HG02610 (cell line): Measurements from ENCODE around the gene DNASE2.
"Not testable (repeated sequence)": the region's sequence is repeated elsewhere in the genome, so short reads cannot be mapped to it uniquely, and the experiment has no call there.

Experiments used
- ATAC-seq: cut with Tn5 transposase; IDR thresholded peaks from one replicate; pipeline ENCODE4 v1.9.1; 2021; ENCODE audit warnings: mild to moderate bottlenecking, moderate library complexity; ENCODE audit not compliant: unreplicated experiment

Gene DNASE2, protein sequence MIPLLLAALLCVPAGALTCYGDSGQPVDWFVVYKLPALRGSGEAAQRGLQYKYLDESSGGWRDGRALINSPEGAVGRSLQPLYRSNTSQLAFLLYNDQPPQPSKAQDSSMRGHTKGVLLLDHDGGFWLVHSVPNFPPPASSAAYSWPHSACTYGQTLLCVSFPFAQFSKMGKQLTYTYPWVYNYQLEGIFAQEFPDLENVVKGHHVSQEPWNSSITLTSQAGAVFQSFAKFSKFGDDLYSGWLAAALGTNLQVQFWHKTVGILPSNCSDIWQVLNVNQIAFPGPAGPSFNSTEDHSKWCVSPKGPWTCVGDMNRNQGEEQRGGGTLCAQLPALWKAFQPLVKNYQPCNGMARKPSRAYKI

GRCh38 chr19:12881172-12881808 lies at the start of gene DNASE2:
TSS of gene DNASE2 (minus strand) at chr19:12881449. CDS start at chr19:12881375, 74 bp downstream.
- ATAC-seq: peak; percentile 79

DNA sequence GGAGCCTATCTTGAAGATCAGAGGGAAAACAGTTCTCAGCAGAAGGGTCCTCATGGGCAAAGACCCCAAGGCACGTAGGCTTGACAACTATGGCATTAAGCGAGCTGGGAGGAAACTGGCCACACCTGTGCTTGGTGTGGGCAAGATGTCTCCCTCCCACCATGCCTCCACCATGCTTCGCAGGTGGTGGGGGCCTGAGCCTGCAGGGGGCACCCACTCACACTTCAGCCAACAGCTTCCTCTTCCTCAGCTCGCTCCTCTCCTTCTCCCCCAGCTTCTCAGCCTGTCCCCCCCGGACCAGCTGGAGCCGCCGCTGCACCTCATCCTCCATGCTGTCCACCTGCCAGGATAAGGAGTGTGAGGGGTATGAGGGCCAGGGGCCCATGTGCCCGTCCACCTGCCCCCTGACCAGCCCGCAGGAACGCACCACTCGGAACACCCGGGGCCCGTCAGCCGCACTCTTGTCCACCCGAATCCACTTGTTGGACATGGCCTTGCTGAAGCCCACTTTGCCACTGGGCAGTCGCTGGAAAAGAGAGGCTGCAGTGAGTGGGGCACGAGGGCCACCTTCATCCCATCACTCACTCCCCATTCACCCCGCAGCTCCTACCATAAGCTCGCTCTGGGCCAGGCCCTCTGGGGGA lies 48.9 kb upstream of the DNASE2 start:
- ATAC-seq: no peak

DNA sequence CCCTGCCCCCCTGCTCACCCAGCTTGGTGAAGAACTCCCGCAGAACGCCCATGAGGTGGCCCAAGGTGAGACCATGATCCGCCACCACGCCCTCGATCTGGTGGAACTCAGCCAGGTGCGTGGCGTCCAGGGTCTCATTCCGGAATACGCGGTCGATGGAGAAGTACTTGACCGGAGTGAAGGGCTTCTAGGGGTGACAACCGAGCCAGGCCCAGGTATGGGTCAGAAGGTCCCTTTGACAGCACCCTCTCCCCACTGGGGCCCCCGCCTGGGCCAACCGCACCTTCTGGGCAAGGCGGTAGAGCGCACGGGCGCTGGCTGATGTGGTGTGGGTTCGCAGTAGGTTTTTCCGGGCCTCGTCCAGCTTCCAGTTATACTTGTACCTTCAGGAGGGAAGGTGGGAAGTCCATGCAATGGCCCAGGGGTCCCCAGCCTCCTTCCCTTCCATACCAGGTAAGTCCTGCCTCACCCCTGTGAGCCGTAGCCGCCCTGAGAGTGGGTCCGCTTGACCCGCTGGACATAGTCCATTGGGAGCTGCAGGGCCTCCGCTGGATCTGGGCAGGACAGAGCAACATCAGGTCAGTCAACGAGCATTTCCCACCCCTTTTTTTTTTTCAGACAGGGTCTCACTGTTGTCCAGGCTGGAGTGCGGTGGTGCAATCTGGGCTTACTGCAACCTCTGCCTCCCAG lies 43.5 kb upstream of the DNASE2 start:
- no peak for ATAC-seq

DNA sequence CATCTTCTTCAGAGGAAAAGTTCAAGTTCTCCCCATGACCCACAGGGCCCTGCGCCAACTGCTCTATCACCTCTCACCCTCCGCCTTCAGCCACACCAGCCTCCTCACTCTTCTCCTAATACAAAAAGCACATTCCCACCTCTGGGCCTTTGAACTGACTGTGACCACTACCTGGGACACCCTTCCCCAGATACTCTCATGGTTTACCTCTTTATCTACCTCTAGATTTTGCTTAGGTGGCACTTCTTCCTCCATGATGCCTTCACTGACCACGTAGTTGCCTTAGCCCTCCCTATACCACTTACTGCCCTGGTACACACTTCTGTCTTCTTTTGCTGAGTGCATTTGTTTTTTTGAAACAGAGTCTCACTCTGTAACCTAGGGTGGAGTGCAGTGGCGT lies 41.7 kb upstream of the DNASE2 start:
- ATAC-seq: no peak

GRCh38 chr19:12921047-12921446 lies 39.8 kb upstream of the DNASE2 start:
- no peak for ATAC-seq

DNA sequence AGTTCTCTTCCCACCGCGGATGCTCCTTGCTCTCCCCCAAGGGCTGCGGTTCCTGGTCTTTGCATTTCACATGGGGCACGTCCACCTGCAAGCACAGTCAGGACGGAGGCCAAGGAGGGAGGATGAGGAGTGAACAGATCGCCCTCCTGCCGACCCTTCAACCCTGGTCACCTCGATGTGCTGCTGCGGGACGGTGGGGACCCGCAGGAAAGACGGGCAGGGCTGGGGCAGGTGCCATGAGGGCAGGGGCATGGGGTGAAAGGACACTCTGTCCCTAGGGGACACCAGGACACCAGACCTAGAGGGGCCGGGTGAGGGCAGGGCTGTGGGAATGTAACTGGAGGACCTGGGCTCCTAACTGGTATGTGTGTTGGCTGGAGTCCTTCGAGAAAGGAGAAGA lies 37.0 kb upstream of the DNASE2 start:
- ATAC-seq: no peak

GRCh38 chr19:12915860-12916259 lies 34.6 kb upstream of the DNASE2 start:
- ATAC-seq: not testable (repeated sequence)

DNA sequence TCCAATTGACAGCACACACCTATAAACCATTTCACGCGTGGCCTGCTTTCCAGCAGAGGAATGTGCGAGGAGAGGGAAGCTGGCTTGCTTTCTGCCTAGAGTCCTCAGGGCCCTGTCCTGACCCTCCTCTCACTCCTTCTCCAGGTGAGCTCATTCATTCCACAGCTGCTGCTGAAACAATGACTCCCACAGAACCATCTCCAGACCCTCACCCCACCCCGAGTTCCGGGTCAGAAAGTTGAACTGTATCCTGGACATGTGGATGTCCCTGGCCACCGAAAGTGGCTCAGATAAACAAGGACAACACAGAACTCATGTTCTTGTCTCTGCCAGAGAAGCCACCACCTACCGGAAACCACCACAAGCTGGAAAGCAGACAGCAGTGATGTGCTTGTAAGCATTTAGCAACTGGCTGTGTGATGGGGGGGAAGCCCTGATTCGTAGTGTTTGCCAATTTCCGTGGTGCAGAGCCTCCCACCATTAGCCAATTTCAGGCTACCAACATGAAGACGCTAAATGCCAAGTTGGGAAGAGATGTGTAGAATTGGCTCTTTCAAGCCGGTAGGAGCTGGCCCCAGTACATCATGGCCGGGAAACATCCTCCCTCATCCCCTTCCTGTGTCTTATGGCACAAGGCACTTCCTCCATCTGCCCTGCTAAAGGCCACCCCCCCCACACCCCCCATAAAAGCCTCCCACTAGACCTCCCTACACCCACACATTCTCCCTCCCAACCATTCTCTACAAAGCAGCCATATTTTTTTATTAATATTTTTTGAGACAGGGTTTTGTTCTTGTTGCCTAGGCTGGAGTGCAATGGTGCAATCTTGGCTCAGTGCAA lies 32.8 kb upstream of the DNASE2 start:
- ATAC-seq: no peak

DNA sequence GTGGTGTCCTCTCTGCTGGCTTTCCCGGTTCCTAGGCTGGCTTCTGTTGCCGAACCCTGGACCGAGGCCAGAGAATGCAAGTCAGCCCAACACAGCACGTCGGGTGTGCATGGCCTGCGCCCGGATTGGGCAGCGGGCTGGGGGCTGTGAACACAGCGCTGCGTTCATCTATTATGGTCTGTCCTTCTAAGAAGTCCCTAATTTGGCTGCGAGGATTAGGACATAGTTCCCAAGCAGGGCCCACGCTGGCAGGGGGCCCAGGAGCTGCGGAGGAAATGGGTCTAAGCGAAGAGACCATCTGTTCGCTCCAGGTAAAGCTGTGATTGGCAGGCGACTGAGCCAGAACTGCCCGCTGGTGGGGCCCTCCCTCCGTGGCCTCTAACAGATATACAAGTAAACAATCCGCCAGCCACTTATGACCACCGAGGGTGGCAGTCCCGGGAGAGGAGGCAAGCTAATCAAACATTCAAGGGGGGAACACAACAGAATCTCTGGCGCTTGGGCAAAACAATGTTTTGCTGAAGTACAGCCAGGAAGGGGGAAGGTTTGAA lies 31.8 kb upstream of the DNASE2 start:
- no peak for ATAC-seq

DNA sequence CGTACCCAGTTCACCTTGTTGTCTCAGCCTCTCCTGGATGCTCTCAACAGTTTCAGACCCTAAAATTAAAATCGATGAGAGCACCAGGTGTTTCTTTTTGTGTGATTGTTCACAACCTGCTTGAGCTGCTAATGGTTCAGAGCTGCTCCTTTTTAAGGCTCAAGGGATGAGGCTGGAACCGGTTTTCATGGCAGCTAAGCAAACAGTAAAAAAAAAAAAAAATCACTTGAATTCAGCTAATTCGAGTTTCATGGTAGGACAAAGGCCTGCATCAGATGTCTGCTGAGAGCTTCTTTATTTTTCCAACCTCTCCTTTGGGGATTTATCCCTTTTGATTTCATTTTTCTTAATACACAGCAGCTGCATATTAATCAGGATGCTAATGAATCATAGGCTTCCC lies 31.3 kb upstream of the DNASE2 start:
- ATAC-seq: no peak

DNA sequence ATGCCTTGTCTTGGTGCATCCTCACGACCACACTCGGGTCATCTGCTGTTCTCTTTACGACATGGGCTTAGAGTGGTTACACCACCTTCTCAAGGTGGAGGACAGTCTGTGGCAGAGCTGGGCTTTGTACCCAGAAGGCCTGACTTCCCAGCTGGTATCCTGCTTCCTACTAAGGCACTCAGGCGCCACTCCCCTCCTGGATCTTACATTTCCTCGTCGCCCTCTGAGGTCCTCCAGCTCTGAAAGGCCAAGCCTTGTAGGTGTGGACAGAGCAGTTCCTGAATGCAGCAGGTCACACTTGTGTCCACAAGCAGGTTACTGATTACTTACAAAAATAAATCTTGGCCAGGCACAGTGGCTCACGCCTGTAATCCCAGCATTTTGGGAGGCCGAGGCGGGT lies 25.9 kb upstream of the DNASE2 start:
- ATAC-seq: no peak

DNA sequence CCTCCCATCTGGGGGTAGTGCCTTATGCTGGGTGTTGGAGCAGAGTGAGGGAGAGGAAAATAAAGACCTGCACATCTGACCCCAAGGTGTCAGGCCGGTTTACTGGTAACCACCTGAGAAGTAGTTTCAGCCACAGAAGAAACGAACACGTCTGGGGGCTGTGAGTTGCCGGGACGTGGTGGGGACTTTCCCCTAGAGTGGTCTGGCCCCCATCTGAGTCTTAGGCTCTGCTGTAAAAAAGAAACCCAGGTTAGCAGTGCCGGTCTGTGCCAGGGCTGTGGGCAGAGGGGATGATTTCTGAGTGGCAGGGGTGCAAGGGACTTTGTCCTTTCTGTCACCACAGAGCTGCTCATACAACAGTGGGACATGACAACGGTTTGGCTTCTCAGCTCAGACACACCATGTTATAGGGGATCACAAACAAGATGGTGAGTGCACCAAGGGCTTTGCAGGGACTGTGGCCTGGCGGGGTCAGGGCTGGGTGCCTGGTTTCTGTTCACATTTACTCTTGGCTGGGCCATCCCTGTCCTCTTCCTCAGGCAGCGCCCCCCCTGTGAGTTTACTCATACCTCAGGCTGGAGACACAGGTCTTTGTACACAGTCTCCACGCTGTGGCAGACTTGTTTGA lies 18.8 kb upstream of the DNASE2 start:
- peak; percentile 66 for ATAC-seq

- ATAC-seq: no peak
These were observed 15.2 kb upstream of the DNASE2 start for GRCh38 chr19:12896460-12896859.

DNA sequence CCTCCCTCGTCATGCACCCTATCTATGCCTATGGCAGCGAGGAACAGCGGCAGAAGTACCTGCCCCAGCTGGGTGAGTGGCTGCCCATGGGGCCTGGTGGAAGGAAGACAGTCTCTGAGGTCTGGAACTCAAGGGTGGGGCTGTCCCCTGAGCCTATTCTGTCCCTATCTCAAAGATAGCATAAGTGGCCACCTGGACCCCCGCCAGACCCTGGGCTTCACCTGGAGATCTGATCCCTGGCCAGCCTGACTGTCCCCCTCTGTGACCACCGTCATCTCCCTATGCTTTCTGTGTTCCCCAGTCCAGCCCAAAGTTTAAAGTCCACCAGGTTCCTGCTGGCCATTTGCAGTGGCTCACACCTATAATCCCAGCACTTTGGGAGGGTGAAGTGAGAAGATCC lies 12.3 kb upstream of the DNASE2 start:
- ATAC-seq: no peak

GRCh38 chr19:12891553-12892021 lies 10.3 kb upstream of the DNASE2 start:
- no peak for ATAC-seq

DNA sequence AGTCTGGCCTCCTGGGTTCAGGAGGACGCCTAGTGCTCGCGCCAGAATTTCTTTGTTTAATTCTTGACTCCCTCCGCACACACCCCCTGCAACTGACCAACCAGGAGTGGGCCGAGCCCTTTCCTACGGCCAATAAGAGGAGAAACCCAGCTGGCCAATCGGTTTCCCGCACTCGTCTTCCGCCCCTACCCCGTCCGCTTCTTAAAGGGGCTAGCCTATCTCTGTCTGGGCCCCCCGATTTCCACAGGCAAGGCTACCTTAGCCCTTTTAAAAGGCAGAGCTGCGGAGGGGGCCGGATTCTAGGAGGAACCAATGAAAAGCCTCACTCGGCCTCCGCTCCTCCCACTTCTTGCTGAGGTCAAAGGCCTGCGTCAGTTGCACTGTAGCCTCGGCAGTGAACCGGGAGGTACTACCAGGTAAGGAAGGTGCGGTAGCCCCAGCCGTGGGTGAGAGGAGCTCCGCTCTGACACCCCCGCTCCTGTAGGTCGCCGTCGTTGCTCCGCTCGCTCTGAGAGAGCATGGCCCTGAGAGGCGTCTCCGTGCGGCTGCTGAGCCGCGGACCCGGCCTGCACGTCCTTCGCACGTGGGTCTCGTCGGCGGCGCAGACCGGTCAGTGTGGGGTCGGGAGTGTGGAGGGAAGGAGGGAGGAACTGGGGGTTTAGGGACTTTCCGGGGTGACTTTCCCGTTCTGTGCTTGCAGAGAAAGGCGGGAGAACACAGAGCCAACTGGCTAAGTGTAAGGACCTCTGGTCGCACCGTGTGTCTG lies 9.7 kb upstream of the DNASE2 start, which contains the start of gene GCDH:
GCDH (plus strand) TSS at position 374 of the 766 bp plus-strand sequence; CDS start at position 519, 145 bp downstream.
- ATAC-seq: peak; percentile 92

- ATAC-seq: not testable (repeated sequence)
These were observed 9.1 kb upstream of the DNASE2 start for GRCh38 chr19:12890299-12890786.

DNA sequence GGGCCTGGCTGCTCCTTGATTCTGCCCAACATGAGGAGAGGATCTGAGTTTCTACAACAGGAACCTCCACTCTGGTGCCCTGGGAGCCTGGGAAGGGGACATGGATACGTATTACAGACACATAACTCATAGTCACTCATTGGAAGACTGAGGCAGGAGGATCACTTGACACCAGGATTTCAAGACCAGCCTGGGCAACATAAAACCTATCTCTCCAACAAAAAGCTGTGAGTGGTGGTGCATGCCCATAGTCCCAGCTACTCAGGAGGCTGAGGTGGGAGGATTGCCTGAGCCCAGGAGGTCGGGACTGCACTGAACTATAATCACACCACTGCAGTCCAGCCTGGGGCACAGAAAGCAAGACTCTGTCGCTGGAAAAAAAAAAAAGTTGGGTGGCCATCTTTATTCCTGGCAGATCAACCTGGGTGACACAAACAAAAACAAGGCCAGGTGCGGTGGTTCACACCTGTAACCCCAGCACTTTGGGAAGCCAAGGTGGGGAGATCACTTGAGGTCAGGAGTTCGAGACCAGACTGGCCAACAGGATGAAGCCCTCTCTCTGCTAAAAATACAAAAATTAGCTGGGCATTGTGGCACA lies 6.9 kb upstream of the DNASE2 start:
- no peak for ATAC-seq
